ENCODE results near the gene ATRIP. TPM values are rescaled to one million over a fixed set of nuclear protein-coding genes. Genes with fewer than 3 reads are reported as not detected.

Gene ATRIP
- total RNA-seq, 2 experiments from 2014 or later, result 16.3 to 24.5 TPM

GRCh38 chr3:48502728-48503168, 56.2 kb downstream of the ATRIP start:
- Histone ChIP-seq H2AFZ (ENCODE audit: low read length) (no peak overlapping the region), H3K9me2 (ENCODE audit: insufficient read depth, low read length) (no peaks in the 10 kb centered on the region), H4K20me1 (ENCODE audit: insufficient read depth, low read length) (no peaks in the 10 kb centered on the region), H3K4me3 (ENCODE audit: low read depth, low read length, poor library complexity, severe bottlenecking) (no peak overlapping the region), H3K9me3 (ENCODE audit: low read length) (no peaks in the 10 kb centered on the region), H3K27ac (ENCODE audit: low read depth, low read length, poor library complexity, severe bottlenecking) (no peak overlapping the region), H3K4me2 (ENCODE audit: low read length) (no peak overlapping the region), H3K79me2 (ENCODE audit: insufficient read depth, low read depth, low read length) (no peaks in the 10 kb centered on the region), H3K36me3 (ENCODE audit: insufficient read depth, low read length) (no peaks in the 10 kb centered on the region), H3K4me1 (ENCODE audit: insufficient read depth, low read length, poor library complexity, severe bottlenecking) (no peaks in the 10 kb centered on the region)
- TF ChIP-seq CTCF (conservative IDR thresholded peaks at IDR 0.05; ENCODE audit: low read length) (no peak), EZH2phosphoT487 (IDR thresholded peaks at IDR 0.05; ENCODE audit: borderline replicate concordance, low read depth, low read length) (no peak)
- BruUV-seq (replicated peaks), result no TSS peak
- CTCF ChIA-PET (ENCODE audit: unreplicated experiment), result no interaction called here
- POLR2A ChIA-PET, result no interaction called here
- DNase-seq (ENCODE audit: low spot score), result no peak
- intact Hi-C loops (cut with micrococcal nuclease; ENCODE audit: unreplicated experiment), result no loop called here

GRCh38 chr3:48503401-48504050, 57.0 kb downstream of the ATRIP start:
- Histone ChIP-seq H2AFZ (ENCODE audit: low read length) (no peak overlapping the region; the same call in 1 of the 2 replicates), H3K4me1 (ENCODE audit: insufficient read depth, low read length, poor library complexity, severe bottlenecking) (no peaks in the 10 kb centered on the region), H3K4me3 (ENCODE audit: low read depth, low read length, poor library complexity, severe bottlenecking) (peak overlapping the region; percentile 31), H3K4me2 (ENCODE audit: low read length) (peak overlapping the region; percentile 50; the same call in 1 of the 2 replicates), H3K36me3 (ENCODE audit: insufficient read depth, low read length) (no peaks in the 10 kb centered on the region), H3K9me2 (ENCODE audit: insufficient read depth, low read length) (no peaks in the 10 kb centered on the region), H3K27ac (ENCODE audit: low read depth, low read length, poor library complexity, severe bottlenecking) (no peak overlapping the region), H4K20me1 (ENCODE audit: insufficient read depth, low read length) (no peaks in the 10 kb centered on the region), H3K79me2 (ENCODE audit: insufficient read depth, low read depth, low read length) (no peaks in the 10 kb centered on the region), H3K9me3 (ENCODE audit: low read length) (no peaks in the 10 kb centered on the region)
- CTCF ChIA-PET (ENCODE audit: unreplicated experiment), result interaction anchor here (0.6 kb wide), 1 partner anchor 1438 kb away, joined by 4 read pairs; no protein-coding TSS in a partner anchor
- POLR2A ChIA-PET, result no interaction called here
- no peak for TF ChIP-seq EZH2phosphoT487 (IDR thresholded peaks at IDR 0.05; ENCODE audit: borderline replicate concordance, low read depth, low read length)
- no peak for TF ChIP-seq CTCF (conservative IDR thresholded peaks at IDR 0.05; ENCODE audit: low read length)
- DNase-seq (ENCODE audit: low spot score), result no peak
- BruUV-seq (replicated peaks), result no TSS peak
- intact Hi-C loops (cut with micrococcal nuclease; ENCODE audit: unreplicated experiment), result no loop called here

All from OCI-LY7 (cell line).